ENCODE results near the gene IGFALS.
A peak's percentile ranks its signal among the peaks of the same experiment; 100 is the strongest.

IGFALS gene

DNA sequence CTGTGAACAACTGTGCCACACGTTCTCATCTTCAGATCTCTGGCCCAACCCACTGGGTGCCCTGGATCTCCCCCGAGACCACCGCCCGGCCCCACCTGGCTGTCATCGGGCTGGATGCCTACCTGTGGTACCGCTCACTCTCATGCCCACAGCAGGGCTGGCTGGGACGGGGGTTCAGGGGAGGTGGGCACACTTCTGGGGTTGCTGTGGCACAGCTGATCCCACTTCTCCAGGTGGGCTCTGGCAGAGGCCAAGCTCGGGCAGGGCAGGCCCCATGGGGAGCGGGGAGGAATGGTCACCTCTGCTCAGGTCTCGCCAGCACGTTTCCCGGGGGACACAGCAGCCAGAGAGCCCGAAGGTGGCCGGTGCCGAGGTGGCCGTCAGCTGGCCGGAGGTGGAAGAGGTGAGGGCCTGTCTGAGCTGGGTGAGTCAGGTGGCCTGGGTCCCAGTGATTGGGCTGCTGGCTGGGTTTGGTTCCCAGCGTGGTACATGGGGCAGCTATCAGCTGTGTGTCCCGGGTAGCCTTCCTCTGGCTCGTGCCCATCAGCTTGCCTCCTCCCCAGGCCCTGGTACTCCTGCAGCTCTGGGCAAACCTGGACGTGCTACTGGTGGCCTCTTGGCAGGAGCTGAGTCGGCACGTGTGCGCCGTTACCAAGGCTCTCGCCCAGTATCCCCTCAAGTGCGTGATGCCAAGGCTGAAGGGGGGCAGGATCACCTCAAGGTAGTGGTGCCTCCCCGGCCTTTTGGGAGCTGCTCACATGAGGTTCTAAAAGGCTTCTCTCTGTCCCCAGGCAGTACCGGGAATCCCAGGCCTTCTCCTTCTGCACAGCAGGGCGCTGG, 18.3 kb downstream of the IGFALS start:
- DNase-seq = no peak

DNA sequence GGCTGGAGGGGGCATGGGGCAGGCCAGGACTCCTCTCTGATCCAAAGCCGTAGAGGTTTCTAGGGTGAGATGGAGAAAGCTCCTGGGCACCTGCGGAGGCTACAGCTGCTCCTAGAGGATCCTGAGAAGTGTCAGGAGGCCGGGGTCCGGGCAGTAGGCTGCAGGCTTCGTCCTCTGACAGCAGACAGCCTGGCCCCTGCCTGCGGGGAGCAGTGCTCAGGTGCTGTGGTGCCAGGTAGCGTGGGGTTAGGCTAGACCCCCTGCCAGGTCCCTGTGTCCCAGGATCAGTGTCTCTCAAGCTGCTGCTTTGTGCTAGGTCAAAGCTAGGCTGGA, 19.1 kb downstream of the IGFALS start:
- no peak for DNase-seq

DNA sequence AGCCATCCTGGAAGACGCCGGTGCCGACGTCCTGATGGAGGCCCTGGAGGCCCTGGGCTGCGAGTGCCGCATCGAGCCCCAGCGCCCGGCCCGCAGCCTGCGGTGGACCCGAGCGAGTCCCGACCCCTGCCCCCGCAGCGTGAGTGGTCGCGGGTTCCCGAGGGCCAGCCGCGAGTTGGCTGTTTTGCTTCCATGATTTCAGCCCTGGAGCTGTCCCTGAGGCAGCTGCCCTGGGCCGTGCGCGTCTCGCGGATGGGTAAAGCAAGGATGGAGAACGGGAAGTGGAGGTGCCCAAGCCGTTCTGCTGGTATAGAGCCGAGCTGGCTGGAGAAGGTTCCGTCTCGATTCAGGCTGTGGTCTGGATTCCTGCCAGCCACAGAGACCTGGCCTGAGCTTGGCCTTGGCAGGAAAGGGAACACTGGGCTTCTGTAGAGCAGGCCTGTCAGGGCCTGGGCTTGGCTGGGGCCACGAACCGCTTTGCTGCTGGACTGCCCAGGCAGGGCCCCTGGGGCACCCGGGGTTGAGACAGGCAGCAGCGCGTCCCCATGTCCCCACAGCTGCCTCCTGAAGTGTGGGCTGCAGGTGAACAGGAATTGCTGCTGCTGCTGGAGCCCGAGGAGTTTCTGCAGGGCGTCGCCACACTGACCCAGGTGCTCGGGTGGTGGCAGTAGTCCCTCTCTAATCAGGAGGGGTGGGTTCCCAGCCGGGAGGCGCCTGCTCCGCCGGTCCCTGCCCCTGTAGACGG, 19.6 kb downstream of the IGFALS start:
- no peak for DNase-seq

DNA sequence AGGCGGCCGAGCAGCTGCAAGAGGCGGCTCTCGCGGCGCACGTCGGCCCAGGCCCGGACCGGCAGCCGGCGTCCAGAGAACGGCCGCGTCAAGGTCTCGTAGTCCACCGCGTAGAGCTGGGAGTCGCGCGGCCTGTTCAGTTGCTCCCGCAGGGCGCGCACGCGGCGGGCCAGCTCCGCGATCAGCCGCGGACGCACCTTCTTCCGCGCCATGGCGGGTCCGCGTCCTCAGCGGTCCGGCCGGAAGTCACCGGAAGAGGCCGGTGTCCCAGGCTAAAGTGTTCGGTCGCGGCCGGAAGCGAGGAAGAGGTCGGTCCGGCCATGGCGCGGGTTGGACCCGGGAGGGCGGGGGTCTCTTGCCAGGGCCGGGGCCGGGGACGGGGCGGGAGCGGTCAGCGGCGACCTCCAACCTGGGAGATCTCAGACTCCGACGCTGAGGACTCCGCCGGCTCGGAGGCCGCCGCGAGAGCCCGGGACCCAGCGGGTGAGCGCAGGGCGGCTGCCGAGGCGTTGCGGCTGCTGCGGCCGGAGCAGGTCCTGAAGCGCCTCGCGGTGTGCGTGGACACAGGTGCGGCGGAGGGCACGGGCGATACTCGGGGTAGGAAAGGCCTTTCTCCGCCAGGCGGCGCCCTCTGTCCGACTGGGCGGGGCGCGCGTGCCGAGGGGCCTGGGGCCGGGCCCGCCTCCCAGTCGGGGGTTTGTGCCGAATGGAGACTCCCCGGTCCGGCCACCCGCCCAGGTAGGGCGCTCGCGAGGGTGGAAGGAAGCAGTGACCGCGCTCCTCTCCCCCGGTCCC, 20.4 kb downstream of the IGFALS start, which contains the start of gene MRPS34:
MRPS34 (minus strand) TSS at position 227 of the 795 bp plus-strand sequence; CDS start at position 212, 15 bp downstream.
- peak; percentile 82 for DNase-seq

DNA sequence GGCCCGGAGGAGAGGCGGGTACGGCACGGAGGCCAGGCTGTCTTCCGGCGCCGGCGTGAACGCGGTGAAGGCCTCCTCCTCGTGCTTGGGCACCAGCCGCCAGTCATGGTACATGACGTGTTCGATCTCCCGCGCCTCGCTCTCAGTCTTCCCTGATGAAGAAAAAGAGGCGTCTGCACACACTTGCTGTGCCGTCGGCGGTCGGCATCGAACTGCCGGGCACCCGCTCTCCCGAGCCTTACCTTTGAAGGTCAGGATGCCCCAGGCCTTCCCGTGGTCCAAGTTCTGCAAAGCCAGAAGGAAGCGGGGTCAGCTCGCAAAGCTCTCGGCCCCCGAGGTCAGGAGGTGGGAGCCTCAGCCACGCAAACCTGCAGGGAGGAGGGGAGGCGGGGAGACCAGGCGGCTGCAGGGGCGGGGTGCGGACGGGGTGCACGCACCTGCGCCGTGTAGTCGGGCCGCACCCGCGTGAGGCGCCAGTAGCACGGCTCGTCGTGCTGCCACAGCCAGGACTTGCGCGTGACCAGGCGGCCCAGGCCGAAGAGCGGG, 21.1 kb downstream of the IGFALS start, which contains the start of gene EME2:
EME2 (plus strand) TSS at position 449 of the 546 bp plus-strand sequence. CDS start 418 bp downstream, outside the sequence.
- DNase-seq = peak; percentile 30

DNA sequence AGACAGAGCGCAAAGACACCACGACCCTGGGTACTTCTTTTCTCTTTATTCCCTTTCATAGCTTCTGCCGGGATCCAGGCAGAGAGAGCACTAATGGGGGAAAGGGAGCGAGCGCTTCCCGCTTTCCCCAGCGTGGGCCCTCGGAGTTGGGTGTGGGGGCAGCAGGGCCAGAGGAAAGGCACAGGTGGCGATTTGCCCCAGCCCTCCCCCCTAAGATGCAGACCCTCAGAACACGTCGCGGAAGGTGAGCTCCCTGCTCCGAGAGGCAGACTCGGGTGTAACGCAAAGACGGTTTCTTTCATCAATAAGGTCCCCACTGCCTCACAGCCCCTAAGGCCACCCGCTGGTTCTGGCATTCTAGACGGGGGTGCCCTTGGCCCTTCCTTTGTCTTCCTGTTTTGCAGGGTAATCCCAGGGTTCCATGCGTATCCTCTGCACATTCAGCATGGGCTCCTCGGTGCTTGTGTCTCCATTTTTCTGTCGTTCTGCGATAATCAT, 21.6 kb downstream of the IGFALS start:
- DNase-seq = no peak

DNA sequence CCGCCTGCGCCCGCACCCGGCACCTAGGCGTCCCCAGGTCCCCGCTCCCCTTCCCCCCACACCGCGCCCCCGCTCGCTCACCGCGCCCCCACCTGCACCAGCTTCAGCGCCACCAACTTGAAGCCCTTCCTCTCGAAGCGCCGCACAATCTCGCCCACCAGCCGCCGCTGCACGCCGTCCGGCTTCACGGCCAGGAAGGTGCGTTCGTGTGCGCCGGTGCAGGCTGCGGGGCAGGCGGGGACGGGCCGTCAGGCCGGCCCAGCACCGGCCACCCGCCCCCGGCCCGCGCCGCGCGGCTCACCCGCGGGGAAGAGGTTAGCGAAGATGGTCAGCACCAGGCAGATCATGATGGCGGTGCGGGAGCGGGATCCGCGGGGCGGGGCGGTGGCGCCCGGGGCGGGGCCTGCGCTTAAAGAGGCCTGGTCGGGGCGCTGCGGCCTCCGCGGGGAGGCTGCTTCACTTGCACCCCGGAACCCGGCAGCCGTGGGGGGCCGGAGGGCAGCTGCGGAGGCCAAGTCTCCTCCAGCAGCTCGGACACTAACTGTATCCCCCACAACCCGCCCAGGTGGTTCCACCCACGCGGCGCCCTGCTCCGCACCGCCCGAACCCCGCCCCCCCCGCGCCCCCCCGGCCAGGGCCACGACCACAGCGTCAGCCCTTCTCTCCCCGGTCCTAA, 22.2 kb downstream of the IGFALS start, which contains the start of gene NME3:
NME3 (minus strand) TSS at position 356 of the 676 bp plus-strand sequence; CDS start at position 347, 9 bp downstream.
- DNase-seq = peak; percentile 62

DNA sequence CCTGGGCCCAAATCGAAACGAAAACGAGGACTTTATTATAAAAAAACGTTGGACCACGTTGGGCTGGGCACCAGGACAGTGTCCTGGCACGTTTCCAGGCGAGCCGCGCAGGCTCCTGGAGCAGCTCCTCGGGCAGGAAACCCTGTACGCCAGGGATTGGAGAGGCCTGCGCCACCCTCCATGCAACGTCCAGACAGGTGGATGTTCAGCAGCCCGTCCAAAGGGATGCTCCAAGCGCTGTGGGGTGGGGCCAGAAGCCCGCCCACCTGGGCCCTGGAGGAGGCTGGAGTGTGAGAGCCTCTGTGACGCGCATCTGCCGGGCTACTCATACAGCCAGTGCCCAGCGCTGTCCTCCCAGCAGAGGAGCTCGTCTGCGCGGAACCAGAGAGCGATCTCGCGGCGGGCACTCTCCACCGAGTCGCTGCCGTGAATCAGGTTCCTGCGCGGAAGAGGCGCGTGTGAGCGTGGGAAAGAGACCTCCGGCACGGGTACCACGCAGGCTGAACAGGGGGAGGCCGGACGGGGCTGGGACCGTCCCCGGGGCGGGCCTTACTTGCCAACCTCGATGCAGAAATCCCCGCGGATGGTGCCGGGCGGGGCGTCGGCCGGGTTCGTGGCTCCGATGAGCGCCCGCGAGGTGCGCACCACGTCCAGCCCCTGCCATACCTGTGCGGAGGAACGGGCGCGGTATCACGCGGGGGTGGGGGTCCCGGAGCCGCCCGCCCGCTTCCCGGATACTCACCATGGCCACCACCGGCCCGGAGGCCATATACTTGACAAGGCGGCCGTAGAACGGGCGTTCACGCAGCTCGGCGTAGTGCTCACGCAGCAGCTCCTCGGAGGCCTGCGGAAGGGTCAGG, 22.9 kb downstream of the IGFALS start:
- DNase-seq = peak; percentile 43

DNA sequence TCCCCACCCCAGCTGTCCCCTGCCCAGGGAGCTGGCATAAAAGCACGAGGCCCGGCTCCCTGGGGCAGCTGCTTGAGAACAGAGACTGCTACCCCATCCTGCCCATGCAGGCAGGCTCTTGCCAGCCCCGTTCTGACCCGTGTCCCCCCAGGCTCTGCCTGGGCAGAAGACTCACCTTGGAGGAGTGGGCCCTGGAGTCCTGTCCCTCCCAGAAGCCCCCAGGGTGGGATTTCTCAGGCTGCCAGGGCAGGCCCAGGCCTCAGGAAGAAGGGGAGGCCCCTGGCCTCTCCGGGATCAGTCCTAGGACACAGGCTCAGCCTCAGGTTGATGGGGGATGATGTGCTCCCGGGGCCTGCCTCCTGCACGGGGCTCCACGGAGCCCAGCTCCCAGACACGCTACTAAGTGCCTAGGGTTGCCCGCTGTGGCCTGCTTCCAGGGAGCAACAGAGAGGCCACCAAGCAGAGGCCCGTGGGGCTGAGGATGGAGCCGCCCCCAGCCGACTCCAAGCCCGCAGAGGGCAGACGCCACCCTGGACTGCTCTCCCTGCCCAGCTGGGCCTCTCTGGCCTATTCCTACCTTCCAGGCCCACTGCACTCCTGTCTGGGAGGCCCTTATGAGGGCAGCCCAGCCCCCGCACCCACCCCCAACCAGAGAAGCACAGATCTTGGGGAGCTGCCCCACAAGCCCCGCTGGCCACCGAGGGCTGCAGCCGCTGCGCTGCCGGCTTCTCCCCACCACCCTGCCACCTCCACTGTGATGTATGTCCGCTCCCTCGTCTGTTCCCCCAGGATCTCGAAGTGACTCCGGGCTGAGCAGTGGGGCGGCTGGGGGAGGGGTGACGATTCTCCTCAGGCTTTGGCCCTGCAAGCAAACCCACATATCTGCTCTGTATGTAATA, 23.9 kb downstream of the IGFALS start:
- DNase-seq = no peak

DNA sequence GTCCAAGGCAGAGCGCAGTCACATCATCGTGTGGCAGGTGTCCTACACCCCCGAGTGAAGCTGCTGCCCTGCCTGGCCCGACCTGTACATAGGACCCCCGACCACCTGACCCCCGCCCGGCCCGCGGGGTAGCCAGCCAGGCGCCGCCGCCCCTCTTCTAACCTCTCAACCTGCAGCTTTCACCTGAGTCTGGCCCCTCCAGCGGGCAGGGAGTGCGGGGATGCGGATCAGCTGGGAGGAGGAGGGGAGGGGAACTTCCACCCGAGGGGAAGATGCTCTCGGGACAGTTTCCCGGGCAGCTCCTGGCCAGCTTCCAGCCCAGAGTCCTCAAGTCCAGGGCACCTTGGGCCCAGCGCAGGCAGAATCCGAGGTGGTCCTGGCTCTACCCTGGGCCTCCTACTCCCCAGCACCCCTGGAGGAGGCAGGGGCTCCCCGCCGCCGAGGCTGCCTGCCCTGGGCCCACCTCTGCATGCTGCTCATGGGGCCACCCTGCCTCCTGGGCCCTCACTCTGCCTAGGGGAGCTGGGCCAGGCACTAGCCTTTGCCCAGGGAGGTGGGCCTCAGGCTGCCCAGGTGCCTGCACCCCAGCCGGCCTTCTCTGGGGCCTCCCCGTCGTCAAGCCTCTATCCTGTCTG, 24.6 kb downstream of the IGFALS start:
- no peak for DNase-seq

DNA sequence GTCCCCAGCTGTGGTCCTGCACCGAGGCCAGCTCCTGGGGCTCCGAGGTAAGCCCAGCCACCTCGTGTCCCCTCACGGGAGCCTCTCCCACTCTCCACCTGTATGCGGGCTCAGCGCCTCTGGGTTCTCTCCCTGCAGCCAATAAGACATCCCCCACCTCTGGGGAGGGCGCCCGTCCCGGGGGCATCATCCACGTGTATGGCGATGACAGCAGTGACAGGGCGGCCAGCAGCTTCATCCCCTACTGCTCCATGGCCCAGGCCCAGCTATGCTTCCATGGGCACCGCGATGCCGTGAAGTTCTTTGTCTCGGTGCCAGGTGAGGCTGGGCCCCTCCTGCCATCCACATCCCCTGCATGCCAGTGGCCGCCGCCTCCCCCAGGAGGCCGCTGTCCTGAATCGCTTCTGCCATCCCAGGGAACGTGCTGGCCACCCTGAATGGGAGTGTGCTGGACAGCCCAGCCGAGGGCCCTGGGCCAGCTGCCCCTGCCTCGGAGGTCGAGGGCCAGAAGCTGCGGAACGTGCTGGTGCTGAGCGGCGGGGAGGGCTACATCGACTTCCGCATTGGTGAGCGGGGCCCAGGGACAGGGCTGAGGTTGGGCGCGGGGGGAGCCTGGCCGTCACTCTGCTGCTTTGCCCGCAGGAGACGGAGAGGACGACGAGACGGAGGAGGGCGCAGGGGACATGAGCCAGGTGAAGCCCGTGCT, 25.3 kb downstream of the IGFALS start:
- no peak for DNase-seq

DNA sequence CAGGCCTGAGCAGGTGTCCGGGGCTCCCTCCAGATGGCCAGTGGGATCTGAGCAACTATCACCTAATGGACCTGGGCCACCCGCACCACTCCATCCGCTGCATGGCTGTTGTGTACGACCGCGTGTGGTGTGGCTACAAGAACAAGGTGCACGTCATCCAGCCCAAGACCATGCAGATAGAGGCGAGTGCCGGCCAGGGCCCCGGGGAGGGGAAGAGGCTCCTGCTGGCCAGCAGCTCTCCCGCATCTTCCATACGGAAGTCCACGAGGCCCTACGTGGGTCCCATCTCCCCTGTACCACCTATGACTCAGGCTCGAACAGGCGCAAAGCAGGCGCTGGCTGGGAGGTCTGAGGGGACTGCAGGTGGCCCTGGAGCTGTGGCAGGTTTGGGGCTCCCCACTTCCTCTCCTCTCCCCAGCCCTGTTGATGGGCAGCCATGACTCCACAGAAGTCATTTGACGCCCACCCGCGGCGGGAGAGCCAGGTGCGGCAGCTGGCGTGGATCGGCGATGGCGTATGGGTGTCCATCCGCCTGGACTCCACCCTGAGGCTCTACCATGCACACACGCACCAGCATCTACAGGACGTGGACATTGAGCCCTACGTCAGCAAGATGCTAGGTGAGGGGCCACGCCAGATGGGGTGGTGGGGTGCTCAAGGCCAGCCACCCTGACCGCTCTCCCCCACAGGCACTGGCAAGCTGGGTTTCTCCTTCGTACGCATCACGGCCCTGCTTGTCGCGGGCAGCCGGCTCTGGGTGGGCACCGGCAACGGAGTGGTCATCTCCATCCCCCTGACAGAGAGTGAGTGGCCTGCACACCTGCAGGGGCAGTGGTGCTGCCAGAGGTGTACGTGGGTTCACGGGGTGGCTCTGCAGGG, 26.1 kb downstream of the IGFALS start:
- no peak for DNase-seq

DNA sequence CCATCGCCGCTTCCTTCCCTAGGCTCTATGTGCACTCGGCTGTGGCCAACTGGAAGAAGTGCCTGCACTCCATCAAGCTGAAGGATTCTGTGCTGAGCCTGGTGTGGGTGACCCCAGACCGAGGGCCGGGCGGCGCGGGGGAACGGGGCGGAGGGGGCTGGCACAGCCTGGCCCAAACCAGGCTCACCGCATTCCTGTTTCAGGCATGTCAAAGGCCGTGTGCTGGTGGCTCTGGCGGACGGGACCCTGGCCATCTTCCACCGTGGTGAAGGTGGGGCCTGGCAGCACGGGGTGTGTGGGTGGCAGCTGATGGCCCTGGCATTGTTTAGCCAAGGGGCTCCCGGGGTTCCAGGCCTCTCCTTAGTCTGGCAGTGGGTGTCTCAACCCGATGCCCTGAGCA, 26.8 kb downstream of the IGFALS start:
- no peak for DNase-seq

DNA sequence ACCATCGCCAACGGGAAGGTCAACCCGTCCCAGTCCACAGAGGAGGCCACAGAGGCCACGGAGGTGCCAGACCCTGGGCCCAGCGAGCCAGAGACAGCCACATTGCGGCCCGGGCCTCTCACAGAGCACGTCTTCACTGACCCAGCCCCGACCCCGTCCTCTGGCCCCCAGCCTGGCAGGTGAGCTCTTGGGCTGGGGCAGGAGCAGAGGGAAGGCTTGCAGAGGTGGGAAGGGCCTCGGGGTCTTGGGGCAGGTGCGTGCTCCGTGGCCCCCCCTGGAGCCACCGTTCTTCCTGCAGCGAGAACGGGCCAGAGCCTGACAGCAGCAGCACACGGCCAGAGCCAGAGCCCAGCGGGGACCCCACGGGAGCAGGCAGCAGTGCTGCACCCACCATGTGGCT, 27.3 kb downstream of the IGFALS start:
- DNase-seq = no peak

DNA sequence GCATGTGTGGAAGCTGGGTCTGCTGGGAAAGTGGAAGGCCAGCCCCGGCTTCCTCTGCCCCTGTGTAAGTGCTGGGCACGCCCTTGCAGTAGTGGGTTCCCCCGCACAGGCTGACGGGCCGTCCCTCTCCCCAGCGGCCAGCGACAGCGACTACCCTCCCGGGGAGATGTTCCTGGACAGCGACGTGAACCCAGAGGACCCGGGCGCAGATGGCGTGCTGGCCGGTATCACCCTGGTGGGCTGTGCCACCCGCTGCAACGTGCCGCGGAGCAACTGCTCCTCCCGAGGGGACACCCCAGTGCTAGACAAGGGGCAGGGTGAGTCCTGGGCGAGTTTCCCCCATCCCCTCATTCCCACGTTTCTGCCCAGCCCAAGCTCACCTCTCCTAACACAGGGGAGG, 27.7 kb downstream of the IGFALS start:
- no peak for DNase-seq

DNA sequence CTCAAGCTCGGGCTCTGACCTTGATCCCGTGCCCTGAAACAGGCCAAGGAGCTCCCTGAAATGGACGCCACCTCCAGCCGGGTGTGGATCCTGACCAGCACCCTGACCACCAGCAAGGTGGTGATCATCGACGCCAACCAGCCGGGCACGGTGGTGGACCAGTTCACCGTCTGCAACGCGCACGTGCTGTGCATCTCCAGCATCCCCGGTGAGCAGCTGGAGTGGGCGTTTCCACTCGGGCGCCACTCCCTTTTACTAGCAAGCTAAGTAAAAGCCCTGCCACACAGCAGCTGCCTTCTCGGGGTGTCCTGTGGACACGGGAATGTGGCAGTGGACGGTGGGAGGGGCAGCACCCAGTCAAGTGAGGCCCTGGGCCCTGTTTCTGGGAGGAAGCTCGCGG, 28.5 kb downstream of the IGFALS start:
- no peak for DNase-seq

Measured in HCEC 1CT (cell line).